Pulmonary artery endothelial cell (primary cell): ENCODE data around the gene MAGI1. TPM values are rescaled to one million over a fixed set of nuclear protein-coding genes. Genes with fewer than 3 reads are reported as not detected.
"Not testable (repeated sequence)": the region's sequence is repeated elsewhere in the genome, so short reads cannot be mapped to it uniquely, and the experiment has no call there.

Experiments used
- DNase-seq: peaks from one replicate; pipeline ENCODE4 v3.0.0-alpha.2; 2011; ENCODE audit warnings: low read depth, low spot score
- total RNA-seq: library from RNA; depleted of rRNA; stranded (reverse); fragments of >200 nt; gene quantifications from 2 replicates; pipeline ENCODE4 v1.2.3, GENCODE V29; 2014

Gene MAGI1
- total RNA-seq, result 24.5 and 28.1 TPM in 2 replicates

GRCh38 chr3:66038726-66039589 lies at the start of gene MAGI1:
Gene MAGI1, minus strand, starts transcription at chr3:66038918. Its CDS starts 610 bp downstream, at chr3:66038308.
- DNase-seq, result peak; percentile 82

DNA sequence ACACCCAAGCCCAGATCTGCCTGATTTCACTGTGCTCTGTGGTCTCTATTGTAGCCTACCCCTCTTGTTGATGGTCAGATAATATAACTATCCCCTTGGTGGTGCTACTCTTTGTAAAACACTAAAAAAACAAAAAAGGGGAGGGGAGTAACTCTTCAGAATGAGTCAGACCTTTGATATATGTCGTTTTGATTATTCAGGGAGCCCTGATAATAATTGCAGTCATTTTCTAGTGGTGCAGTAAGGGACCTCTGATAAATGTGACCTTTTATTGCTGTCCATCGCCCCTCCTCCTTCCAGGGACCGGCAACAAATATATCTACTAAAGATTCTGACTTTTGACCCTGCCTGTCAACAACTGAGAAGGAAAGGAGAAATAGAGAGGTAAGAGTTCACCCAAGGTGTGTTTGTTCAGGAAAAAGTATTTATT lies 45.1 kb upstream of the MAGI1 start:
- DNase-seq, result no peak

GRCh38 chr3:66083096-66083678 lies 44.5 kb upstream of the MAGI1 start:
- no peak for DNase-seq

DNA sequence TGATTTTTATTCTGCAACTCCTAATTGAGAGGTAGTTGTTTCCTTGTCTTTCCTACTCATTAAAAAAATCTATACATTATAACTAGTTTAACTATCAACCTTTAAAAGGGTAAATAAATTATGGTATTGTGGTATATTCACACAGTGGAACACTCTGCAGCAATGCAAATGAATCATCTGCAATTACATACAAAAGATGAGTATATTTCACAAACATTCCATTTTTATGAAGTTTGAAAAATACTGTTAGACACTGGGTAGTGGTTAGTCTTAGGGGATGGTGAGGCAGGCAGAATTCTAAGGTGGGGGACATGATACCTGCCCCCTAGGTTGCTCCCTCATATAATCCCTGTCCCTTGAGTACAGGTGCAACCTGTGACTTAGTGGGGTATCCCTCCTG lies 44.0 kb upstream of the MAGI1 start:
- no peak for DNase-seq

DNA sequence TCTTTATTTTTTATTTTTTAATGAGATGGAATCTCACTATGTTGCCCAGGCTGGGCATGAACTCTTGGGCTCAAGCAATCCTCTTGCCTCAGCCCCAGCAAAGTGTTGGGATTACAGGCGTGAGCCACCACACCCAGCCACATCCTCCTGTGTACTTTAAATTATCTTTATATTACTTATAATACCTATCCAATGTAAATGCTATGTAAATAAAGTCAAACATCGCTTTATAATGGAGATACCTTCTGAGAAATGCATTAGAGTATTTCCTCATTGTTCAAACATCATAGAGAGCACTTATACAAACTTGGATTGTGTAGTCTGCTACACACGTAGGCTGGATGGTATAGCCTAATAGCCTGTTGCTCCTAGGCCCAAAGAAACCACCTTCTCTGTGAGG lies 41.4 kb upstream of the MAGI1 start:
- no peak for DNase-seq

DNA sequence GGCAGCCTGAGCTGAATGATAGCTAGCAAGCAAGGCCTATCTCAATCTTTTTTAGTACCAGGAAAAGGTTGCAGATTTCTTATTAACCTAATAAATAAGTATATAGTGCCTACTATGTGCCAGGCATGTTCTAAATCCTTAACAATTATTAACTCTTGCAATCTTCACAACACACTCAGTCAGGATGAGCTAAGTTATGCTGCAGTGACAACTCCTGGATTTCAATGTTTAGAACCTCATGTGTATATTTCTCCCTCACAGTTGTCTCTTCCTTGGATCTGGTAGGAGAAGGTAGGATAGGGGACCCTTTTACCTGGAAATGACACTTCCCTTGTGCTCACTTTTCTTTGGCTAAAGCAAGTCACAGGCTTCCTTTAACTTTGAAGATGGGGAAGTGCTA lies 39.3 kb upstream of the MAGI1 start:
- no peak for DNase-seq

GRCh38 chr3:66076861-66077470 lies 38.2 kb upstream of the MAGI1 start:
- no peak for DNase-seq

DNA sequence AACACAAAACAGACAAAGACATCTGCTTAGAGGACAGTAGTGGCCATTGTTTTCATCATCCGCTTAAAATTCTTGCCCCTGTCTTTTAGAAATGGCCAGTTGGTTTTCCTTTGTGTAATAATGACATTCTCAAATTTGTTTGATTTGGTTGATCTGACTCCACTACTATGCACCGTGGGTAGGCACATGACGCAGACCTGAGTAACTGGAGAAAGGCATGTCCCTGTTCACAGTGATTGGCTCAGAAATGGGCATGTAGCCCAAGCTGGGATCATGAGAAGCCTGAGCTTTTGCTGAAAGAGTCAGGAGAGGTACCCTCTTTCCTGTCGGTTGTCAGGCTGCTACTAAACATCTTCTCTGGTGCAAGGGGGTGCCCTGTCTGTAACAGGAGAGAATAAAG lies 36.6 kb upstream of the MAGI1 start:
- DNase-seq, result no peak

DNA sequence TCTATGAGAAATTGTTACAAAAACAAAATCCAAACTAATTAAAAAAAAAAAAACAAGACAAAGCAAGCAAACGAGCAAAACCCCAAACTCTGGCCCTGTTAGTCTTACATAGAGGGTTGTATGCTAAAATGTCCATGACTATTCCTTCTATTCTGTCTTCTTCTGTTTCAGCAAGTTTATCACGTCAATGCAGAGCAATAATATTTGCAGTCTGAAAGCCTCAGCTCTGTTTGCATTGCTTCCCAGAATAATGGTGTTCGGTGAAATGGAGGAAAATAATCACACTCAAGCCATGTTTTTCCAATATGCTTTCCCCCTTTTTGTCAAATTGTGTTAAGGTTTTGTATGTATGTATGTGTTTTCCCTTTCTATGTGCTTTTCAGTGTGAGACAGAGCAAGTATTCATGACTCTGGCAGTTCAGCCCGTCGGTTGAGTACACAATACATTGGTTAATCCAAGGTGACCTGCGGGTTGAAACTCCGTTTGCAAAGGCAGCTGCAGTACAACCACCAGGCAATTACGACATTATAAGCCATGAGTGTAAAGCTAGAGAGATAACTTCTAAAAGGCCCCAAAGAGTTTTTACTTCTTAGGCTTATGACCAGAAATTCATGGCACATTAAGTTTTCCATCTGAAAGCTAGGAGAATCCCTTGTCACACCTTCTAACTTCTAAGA lies 34.9 kb upstream of the MAGI1 start:
- DNase-seq, result no peak

GRCh38 chr3:66068255-66068654 lies 29.5 kb upstream of the MAGI1 start:
- no peak for DNase-seq

DNA sequence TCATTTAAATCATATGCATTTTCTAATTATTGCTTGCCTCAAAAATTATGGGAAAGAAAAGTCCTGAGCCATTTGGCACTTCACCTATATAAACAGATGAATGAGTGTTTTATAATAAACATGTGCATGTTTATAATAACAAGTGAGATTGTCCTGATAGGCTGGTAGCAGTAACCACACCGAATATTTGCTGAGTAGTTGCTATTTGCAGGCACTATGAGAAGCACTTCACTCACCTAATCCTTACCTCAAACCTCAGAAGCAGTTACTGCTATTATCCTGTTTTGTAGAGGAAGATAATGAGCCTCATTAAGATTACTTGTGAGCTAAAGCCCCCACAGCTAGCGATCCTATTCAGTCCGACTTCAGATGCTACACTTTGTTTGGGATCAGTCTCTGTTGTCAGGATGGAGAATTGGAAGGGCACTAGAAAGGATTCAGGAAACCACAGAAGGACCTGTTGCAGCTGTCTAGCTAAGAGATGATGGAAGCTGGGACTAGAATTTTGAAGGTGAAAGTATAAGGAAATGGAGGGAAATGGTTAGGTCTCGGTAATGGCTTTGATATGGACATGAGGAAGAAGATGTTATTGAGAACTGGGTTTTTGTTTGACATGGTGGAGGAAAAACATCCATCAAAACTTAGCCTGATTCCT lies 28.4 kb upstream of the MAGI1 start:
- no peak for DNase-seq

GRCh38 chr3:66055289-66055688 lies 16.6 kb upstream of the MAGI1 start:
- no peak for DNase-seq

- DNase-seq, result no peak
Observed at GRCh38 chr3:66053550-66054094, 14.9 kb upstream of the MAGI1 start.

DNA sequence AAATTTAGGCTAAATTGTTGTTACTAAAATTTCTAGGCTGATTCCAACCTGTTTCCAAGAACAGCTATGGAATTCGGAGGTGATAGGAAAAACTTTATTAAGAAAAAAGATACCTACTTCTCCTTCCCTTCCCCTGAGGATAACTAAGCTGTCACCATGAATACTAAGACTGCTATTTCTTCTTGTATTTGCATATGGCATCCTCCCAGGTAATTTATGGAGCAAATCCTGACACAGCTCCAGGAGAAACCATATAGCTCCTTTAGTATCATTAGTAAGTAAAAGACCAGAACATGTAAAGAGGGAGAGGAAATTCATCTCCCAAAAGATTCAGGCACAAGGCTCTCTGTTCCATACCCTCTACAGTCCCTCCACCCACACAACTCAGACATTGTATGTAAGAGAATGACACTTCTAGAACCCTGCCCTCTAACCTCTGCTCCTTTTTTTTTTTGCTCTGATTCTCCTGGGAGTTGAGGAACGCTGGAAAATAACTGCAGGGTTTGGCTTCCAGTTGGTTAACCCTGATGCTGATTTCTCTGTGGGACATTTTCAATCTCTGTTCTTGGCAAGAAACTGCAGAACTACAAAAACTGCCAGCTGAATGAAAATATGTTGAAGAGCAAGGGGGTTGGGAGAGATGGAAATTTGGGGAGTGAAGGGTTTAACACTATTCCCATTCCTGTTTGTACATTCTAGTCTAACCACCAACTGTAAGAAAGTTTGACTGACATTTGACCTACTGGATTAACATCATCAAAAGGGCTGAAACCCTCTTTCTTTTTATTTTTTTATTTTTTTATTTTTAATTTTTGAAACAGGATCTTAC lies 14.2 kb upstream of the MAGI1 start:
- DNase-seq, result no peak

GRCh38 chr3:66050821-66051220 lies 12.1 kb upstream of the MAGI1 start:
- no peak for DNase-seq

- DNase-seq, result no peak
Observed at GRCh38 chr3:66048051-66048395, 9.3 kb upstream of the MAGI1 start.

DNA sequence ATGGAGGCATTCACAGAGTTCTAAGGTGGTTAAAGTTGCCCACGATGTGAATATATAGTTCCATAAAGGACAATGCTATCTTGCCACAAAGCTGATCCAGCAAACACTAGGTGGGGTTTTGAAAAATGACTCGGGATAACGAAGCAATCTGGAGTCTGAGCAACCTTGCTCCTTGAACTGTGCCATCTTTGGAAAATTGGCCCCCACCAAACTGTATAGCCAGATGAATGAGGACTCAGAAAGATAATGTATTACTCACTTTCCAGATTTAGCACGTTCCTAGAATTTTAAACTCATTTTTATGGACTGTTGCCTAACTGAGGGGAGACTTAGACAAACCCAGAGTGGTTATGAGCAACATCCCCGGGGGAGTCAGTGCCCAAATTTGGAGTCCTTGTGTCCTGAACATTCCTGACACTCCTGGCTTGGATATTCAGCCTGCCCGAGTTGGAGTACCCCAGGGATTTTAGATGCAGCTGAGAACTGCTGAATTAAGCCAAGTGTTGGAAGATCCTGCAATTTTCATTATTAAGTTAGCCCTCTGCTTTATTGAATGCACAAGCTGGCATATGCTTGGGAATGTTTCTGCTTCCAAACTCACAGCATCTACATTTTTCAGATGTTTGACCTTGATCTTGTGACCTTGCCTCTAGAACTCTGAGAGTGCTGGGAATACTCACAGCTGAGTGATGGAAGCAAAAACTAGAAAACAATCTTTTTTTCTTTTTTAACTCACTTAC lies 8.8 kb upstream of the MAGI1 start:
- no peak for DNase-seq

- DNase-seq, result not testable (repeated sequence)
Observed at GRCh38 chr3:66046321-66046720, 7.6 kb upstream of the MAGI1 start.

DNA sequence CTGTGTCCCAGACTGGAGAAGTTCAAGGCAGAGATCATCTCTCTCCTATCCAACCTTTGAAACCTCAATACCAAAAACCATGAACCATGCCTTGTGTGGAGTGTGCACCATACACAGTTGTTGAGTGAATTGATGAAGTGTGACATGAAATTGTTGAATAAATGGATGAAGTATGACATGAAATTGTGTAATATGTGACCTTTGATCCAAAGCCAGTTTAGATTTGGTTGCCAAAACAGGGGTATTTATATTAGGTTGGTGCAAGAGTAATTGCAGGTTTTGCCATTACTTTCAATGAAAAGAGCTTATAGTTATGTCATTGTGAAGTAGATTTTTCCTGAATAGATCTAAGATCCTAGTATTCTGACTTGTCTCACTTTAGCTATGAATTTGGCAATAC lies 3.1 kb upstream of the MAGI1 start:
- no peak for DNase-seq

GRCh38 chr3:66041116-66041515 lies 2.4 kb upstream of the MAGI1 start:
- DNase-seq, result no peak
